ENCODE data around the gene COL5A1.
A peak's percentile ranks its signal among the peaks of the same experiment; 100 is the strongest.

The COL5A1 gene

GRCh38 chr9:134632329-134632728, 9.3 kb upstream of the COL5A1 start:
- H3K36me3 ChIP-seq: no peaks in the 10 kb centered on the region

GRCh38 chr9:134633362-134634142, 8.1 kb upstream of the COL5A1 start:
- H3K27ac ChIP-seq: no peak overlapping the region
- TF ChIP-seq CTCF (IDR thresholded peaks at IDR 0.05): no peak
- H3K4me3 ChIP-seq: no peak overlapping the region
- no peaks in the 10 kb centered on the region for H3K9me3 ChIP-seq
- intact Hi-C loops (cut with DNase I; ENCODE audit: low total_unique reads): no loop called here
- H3K27me3 ChIP-seq: no peaks in the 10 kb centered on the region
- no peaks in the 10 kb centered on the region for H3K36me3 ChIP-seq
- H3K4me1 ChIP-seq: peaks cover 0 to 10% (median 2%) of the 10 kb centered on the region in 4 donors
- peak in 1 of 2 donors; percentile 45 for DNase-seq

More at GRCh38 chr9:134632329-134632728, 9.3 kb upstream of the COL5A1 start:
- Histone ChIP-seq H3K4me1 (peaks cover 0 to 10% (median 2%) of the 10 kb centered on the region in 4 donors), H3K27ac (no peak overlapping the region), H3K4me3 (no peak overlapping the region), H3K9me3 (no peaks in the 10 kb centered on the region), H3K27me3 (no peaks in the 10 kb centered on the region)
- peak; percentile 13 to 51 for DNase-seq
- intact Hi-C loops (cut with DNase I; ENCODE audit: low total_unique reads): no loop called here
- TF ChIP-seq CTCF (IDR thresholded peaks at IDR 0.05): no peak

- Histone ChIP-seq H3K4me3 (no peak overlapping the region), H3K9me3 (no peaks in the 10 kb centered on the region), H3K27me3 (no peaks in the 10 kb centered on the region), H3K27ac (no peak overlapping the region), H3K4me1 (peaks cover 0 to 9% (median 2%) of the 10 kb centered on the region in 4 donors), H3K36me3 (no peaks in the 10 kb centered on the region)
- intact Hi-C loops (cut with DNase I; ENCODE audit: low total_unique reads): no loop called here
- no peak for TF ChIP-seq CTCF (IDR thresholded peaks at IDR 0.05)
- DNase-seq: no peak
Measured at GRCh38 chr9:134634176-134634575, 7.4 kb upstream of the COL5A1 start.

- TF ChIP-seq CTCF (IDR thresholded peaks at IDR 0.05): no peak
- H3K27ac ChIP-seq: no peak overlapping the region
- H3K27me3 ChIP-seq: no peaks in the 10 kb centered on the region
Measured at GRCh38 chr9:134634667-134635230, 6.9 kb upstream of the COL5A1 start.

GRCh38 chr9:134635351-134636148, 6.1 kb upstream of the COL5A1 start:
- Histone ChIP-seq H3K36me3 (no peaks in the 10 kb centered on the region), H3K27me3 (no peaks in the 10 kb centered on the region), H3K27ac (no peak overlapping the region), H3K4me1 (peaks cover 0 to 2% (median 2%) of the 10 kb centered on the region in 4 donors), H3K4me3 (no peak overlapping the region), H3K9me3 (no peaks in the 10 kb centered on the region)
- DNase-seq: peak; percentile 12 to 54
- intact Hi-C loops (cut with DNase I; ENCODE audit: low total_unique reads): no loop called here
- TF ChIP-seq CTCF (IDR thresholded peaks at IDR 0.05): no peak

More at GRCh38 chr9:134634667-134635230, 6.9 kb upstream of the COL5A1 start:
- H3K4me3 ChIP-seq: no peak overlapping the region
- H3K9me3 ChIP-seq: no peaks in the 10 kb centered on the region
- DNase-seq: peak in 1 of 2 donors; percentile 16
- peaks cover 0 to 4% (median 0%) of the 10 kb centered on the region in 4 donors for H3K4me1 ChIP-seq
- H3K36me3 ChIP-seq: no peaks in the 10 kb centered on the region
- intact Hi-C loops (cut with DNase I; ENCODE audit: low total_unique reads): no loop called here

Data from tibial artery (tissue), 4 donors.